ENCODE measurements around the gene CADM2.

DNA sequence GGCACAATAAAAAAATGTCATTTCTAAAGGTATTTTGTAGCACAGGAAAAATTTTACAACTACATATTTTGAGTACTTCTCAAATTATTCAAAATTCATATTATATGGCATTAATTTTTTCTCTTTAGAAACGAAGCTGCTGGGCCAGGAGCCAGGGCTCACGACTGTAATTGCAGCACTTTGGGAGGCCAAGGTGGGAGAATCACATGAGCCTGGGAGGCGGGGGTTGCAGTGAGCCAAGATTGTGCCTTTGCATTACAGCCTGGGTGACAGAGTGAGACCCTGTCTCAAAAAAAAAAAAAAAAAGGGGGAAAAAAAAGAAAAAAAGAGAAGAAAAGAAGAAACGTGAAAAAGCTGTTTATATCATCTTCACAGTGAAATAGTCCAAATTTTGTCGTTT, 62.0 kb downstream of the CADM2 start:
- TF ChIP-seq, protein P1, sequence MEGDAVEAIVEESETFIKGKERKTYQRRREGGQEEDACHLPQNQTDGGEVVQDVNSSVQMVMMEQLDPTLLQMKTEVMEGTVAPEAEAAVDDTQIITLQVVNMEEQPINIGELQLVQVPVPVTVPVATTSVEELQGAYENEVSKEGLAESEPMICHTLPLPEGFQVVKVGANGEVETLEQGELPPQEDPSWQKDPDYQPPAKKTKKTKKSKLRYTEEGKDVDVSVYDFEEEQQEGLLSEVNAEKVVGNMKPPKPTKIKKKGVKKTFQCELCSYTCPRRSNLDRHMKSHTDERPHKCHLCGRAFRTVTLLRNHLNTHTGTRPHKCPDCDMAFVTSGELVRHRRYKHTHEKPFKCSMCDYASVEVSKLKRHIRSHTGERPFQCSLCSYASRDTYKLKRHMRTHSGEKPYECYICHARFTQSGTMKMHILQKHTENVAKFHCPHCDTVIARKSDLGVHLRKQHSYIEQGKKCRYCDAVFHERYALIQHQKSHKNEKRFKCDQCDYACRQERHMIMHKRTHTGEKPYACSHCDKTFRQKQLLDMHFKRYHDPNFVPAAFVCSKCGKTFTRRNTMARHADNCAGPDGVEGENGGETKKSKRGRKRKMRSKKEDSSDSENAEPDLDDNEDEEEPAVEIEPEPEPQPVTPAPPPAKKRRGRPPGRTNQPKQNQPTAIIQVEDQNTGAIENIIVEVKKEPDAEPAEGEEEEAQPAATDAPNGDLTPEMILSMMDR (IDR thresholded peaks at IDR 0.05) = no peak
- TF ChIP-seq POLR2A (IDR thresholded peaks at IDR 0.05) = no peak
